ENCODE results near the gene TADA3. TPM values are rescaled to one million over a fixed set of nuclear protein-coding genes. Genes with fewer than 3 reads are reported as not detected.

TADA3 gene
- total RNA-seq, 1 experiment from 2014 or later = 49.0 TPM

DNA sequence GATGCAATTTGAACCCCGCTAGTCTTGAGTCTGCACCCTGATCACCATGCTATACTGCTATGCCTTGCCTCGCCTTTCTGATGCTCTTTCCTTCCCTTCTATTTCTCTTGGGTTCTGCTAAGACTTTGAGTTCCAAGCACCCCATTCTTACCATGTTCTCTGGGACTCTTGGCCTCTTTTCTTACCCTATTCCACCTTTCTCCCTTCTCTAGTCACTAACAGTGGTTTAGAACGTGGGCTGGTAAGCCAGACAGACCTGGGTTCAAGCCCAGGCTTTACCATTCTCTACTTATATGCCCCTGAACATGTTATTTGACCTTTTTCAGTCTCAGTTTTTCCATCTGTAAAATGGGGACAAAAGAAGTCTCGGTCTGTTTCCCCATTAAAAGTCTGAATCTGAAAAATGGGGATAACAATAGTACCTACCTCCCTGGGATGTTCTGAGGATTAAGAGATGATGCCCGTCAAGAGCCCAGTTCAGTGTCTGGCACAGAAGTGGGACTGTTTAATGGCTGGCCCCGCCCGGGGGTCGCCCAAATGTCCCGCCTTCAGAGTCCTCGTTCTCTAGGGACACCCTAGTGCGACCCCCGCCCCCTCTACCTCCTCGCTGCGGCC lies 376 bp downstream of the TADA3 start:
- H3K36me3 Mint-ChIP-seq = peaks cover 40% of the 10 kb centered on the region
- H3K27me3 Mint-ChIP-seq (ENCODE audit: low read depth) = no peaks in the 10 kb centered on the region; the same call in 1 of the 2 replicates

More for the DNA sequence above, 376 bp downstream of the TADA3 start:
- ChIA-PET CTCF (interaction anchor here (1.0 to 1.4 kb wide), 7 partner anchors 13 to 291 kb away, joined by 3 to 9 read pairs (median 4); partner anchors contain the start of genes CAMK1, CRELD1 and OGG1), POLR2A (interaction anchor here (1.0 to 1.8 kb wide), 7 partner anchors 9 to 219 kb away, joined by 3 to 11 read pairs (median 5); partner anchors contain the start of gene OGG1)
- Mint-ChIP-seq H3K4me3 (peak overlapping the region; percentile 94), H3K4me1 (peaks cover 18% of the 10 kb centered on the region), H3K9me3 (no peaks in the 10 kb centered on the region), H3K27ac (peak overlapping the region; percentile 54)
- TF ChIP-seq ZNF416 (CRISPR knock-in tag; IDR thresholded peaks at IDR 0.05) (0 out of 2 replicates have a peak, but pooled peaks have one; percentile 7), ZNF671 (CRISPR knock-in tag; IDR thresholded peaks at IDR 0.05) (no peak), ZNF317 (CRISPR knock-in tag; IDR thresholded peaks at IDR 0.05; ENCODE audit: borderline replicate concordance, low read depth) (no peak), OVOL2 (CRISPR knock-in tag; IDR thresholded peaks at IDR 0.05; ENCODE audit: borderline replicate concordance) (no peak), GRHL2 (CRISPR knock-in tag; IDR thresholded peaks at IDR 0.05; ENCODE audit: insufficient replicate concordance, severe bottlenecking) (no peak), GTF2I (CRISPR knock-in tag; conservative IDR thresholded peaks at IDR 0.05) (peak; percentile 96)
- TF ChIP-seq, protein P1, sequence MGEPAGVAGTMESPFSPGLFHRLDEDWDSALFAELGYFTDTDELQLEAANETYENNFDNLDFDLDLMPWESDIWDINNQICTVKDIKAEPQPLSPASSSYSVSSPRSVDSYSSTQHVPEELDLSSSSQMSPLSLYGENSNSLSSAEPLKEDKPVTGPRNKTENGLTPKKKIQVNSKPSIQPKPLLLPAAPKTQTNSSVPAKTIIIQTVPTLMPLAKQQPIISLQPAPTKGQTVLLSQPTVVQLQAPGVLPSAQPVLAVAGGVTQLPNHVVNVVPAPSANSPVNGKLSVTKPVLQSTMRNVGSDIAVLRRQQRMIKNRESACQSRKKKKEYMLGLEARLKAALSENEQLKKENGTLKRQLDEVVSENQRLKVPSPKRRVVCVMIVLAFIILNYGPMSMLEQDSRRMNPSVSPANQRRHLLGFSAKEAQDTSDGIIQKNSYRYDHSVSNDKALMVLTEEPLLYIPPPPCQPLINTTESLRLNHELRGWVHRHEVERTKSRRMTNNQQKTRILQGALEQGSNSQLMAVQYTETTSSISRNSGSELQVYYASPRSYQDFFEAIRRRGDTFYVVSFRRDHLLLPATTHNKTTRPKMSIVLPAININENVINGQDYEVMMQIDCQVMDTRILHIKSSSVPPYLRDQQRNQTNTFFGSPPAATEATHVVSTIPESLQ (CRISPR knock-in tag; IDR thresholded peaks at IDR 0.05) = no peak
- TF ChIP-seq, protein P2, sequence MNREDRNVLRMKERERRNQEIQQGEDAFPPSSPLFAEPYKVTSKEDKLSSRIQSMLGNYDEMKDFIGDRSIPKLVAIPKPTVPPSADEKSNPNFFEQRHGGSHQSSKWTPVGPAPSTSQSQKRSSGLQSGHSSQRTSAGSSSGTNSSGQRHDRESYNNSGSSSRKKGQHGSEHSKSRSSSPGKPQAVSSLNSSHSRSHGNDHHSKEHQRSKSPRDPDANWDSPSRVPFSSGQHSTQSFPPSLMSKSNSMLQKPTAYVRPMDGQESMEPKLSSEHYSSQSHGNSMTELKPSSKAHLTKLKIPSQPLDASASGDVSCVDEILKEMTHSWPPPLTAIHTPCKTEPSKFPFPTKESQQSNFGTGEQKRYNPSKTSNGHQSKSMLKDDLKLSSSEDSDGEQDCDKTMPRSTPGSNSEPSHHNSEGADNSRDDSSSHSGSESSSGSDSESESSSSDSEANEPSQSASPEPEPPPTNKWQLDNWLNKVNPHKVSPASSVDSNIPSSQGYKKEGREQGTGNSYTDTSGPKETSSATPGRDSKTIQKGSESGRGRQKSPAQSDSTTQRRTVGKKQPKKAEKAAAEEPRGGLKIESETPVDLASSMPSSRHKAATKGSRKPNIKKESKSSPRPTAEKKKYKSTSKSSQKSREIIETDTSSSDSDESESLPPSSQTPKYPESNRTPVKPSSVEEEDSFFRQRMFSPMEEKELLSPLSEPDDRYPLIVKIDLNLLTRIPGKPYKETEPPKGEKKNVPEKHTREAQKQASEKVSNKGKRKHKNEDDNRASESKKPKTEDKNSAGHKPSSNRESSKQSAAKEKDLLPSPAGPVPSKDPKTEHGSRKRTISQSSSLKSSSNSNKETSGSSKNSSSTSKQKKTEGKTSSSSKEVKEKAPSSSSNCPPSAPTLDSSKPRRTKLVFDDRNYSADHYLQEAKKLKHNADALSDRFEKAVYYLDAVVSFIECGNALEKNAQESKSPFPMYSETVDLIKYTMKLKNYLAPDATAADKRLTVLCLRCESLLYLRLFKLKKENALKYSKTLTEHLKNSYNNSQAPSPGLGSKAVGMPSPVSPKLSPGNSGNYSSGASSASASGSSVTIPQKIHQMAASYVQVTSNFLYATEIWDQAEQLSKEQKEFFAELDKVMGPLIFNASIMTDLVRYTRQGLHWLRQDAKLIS (CRISPR knock-in tag; IDR thresholded peaks at IDR 0.05; ENCODE audit: borderline replicate concordance) = no peak
- TF ChIP-seq, protein P3, sequence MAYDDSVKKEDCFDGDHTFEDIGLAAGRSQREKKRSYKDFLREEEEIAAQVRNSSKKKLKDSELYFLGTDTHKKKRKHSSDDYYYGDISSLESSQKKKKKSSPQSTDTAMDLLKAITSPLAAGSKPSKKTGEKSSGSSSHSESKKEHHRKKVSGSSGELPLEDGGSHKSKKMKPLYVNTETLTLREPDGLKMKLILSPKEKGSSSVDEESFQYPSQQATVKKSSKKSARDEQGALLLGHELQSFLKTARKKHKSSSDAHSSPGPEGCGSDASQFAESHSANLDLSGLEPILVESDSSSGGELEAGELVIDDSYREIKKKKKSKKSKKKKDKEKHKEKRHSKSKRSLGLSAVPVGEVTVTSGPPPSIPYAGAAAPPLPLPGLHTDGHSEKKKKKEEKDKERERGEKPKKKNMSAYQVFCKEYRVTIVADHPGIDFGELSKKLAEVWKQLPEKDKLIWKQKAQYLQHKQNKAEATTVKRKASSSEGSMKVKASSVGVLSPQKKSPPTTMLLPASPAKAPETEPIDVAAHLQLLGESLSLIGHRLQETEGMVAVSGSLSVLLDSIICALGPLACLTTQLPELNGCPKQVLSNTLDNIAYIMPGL (CRISPR knock-in tag; IDR thresholded peaks at IDR 0.05) = 0 out of 2 replicates have a peak, but pooled peaks have one; percentile 7
- TF ChIP-seq, protein P4, sequence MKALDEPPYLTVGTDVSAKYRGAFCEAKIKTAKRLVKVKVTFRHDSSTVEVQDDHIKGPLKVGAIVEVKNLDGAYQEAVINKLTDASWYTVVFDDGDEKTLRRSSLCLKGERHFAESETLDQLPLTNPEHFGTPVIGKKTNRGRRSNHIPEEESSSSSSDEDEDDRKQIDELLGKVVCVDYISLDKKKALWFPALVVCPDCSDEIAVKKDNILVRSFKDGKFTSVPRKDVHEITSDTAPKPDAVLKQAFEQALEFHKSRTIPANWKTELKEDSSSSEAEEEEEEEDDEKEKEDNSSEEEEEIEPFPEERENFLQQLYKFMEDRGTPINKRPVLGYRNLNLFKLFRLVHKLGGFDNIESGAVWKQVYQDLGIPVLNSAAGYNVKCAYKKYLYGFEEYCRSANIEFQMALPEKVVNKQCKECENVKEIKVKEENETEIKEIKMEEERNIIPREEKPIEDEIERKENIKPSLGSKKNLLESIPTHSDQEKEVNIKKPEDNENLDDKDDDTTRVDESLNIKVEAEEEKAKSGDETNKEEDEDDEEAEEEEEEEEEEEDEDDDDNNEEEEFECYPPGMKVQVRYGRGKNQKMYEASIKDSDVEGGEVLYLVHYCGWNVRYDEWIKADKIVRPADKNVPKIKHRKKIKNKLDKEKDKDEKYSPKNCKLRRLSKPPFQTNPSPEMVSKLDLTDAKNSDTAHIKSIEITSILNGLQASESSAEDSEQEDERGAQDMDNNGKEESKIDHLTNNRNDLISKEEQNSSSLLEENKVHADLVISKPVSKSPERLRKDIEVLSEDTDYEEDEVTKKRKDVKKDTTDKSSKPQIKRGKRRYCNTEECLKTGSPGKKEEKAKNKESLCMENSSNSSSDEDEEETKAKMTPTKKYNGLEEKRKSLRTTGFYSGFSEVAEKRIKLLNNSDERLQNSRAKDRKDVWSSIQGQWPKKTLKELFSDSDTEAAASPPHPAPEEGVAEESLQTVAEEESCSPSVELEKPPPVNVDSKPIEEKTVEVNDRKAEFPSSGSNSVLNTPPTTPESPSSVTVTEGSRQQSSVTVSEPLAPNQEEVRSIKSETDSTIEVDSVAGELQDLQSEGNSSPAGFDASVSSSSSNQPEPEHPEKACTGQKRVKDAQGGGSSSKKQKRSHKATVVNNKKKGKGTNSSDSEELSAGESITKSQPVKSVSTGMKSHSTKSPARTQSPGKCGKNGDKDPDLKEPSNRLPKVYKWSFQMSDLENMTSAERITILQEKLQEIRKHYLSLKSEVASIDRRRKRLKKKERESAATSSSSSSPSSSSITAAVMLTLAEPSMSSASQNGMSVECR (CRISPR knock-in tag; IDR thresholded peaks at IDR 0.05; ENCODE audit: borderline replicate concordance) = peak; percentile 60; the same call in 1 of the 2 replicates
- TF ChIP-seq, protein P5, sequence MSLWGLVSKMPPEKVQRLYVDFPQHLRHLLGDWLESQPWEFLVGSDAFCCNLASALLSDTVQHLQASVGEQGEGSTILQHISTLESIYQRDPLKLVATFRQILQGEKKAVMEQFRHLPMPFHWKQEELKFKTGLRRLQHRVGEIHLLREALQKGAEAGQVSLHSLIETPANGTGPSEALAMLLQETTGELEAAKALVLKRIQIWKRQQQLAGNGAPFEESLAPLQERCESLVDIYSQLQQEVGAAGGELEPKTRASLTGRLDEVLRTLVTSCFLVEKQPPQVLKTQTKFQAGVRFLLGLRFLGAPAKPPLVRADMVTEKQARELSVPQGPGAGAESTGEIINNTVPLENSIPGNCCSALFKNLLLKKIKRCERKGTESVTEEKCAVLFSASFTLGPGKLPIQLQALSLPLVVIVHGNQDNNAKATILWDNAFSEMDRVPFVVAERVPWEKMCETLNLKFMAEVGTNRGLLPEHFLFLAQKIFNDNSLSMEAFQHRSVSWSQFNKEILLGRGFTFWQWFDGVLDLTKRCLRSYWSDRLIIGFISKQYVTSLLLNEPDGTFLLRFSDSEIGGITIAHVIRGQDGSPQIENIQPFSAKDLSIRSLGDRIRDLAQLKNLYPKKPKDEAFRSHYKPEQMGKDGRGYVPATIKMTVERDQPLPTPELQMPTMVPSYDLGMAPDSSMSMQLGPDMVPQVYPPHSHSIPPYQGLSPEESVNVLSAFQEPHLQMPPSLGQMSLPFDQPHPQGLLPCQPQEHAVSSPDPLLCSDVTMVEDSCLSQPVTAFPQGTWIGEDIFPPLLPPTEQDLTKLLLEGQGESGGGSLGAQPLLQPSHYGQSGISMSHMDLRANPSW (CRISPR knock-in tag; conservative IDR thresholded peaks at IDR 0.05; ENCODE audit: low read depth) = no peak
- TF ChIP-seq, protein P6, sequence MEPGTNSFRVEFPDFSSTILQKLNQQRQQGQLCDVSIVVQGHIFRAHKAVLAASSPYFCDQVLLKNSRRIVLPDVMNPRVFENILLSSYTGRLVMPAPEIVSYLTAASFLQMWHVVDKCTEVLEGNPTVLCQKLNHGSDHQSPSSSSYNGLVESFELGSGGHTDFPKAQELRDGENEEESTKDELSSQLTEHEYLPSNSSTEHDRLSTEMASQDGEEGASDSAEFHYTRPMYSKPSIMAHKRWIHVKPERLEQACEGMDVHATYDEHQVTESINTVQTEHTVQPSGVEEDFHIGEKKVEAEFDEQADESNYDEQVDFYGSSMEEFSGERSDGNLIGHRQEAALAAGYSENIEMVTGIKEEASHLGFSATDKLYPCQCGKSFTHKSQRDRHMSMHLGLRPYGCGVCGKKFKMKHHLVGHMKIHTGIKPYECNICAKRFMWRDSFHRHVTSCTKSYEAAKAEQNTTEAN (CRISPR knock-in tag; IDR thresholded peaks at IDR 0.05) = 0 out of 2 replicates have a peak, but pooled peaks have one; percentile 15
- no peak for DNase-seq (ENCODE audit: low spot score)
- ATAC-seq = no peak
